ENCODE data around the gene TMEM131. TPM values are rescaled to one million over a fixed set of nuclear protein-coding genes. Genes with fewer than 3 reads are reported as not detected.
"Not testable (repeated sequence)": the region's sequence is repeated elsewhere in the genome, so short reads cannot be mapped to it uniquely, and the experiment has no call there.

Gene TMEM131
- total RNA-seq, 6 donors from 2014 or later = 30.5 to 67.5 (median 39.7) TPM

DNA sequence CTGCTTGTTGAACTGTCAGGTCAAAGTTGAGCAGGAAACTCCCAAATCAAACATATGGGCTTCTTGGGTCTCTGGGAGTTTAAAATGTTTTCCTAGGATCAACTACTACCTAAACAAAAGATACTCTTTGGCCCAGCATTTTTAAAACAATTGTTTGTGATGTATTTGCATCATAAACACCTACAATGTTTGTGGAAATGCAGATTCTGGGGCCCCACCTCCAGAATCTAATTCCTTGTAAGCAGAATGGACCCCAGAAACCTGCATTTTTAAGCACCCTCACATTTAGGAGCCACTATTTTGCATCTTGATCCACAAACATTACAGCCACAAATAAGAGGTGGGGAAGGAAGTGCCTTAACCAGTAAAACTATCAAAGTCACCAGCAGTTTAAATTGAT, 104.1 kb downstream of the TMEM131 start:
- no peak for ATAC-seq (ENCODE audit: low FRiP score in 2 of 2)

DNA sequence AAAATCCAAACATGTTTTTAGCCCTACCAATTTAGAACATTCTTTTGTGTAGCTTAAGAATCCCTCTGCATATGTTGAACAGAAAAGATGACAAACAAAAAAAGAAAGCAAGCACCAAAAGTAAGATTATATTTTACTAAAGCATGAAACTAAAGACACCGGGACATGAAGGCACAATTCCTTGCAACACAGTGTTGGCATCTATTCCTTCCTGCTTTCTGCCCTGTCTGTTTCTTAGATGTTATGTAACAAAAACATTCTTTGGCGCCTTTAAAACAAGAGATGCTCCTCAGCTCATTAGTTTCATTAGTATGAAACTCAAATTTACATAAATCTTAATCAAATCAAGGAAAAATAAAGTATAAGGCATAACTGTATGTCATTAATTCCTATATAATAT, 106.6 kb downstream of the TMEM131 start:
- Histone ChIP-seq H3K4me3 (no peak overlapping the region), H3K36me3 (peaks cover 13 to 20% (median 16%) of the 10 kb centered on the region in 4 donors), H3K27ac (no peak overlapping the region), H3K9me3 (peaks cover 6 to 11% (median 8%) of the 10 kb centered on the region in 4 donors), H3K27me3 (no peaks in the 10 kb centered on the region), H3K4me1 (no peaks in the 10 kb centered on the region)
- TF ChIP-seq EP300 (IDR thresholded peaks at IDR 0.05) (no peak), POLR2AphosphoS5 (IDR thresholded peaks at IDR 0.05) (no peak), POLR2A (IDR thresholded peaks at IDR 0.05) (no peak)
- TF ChIP-seq, protein P1, sequence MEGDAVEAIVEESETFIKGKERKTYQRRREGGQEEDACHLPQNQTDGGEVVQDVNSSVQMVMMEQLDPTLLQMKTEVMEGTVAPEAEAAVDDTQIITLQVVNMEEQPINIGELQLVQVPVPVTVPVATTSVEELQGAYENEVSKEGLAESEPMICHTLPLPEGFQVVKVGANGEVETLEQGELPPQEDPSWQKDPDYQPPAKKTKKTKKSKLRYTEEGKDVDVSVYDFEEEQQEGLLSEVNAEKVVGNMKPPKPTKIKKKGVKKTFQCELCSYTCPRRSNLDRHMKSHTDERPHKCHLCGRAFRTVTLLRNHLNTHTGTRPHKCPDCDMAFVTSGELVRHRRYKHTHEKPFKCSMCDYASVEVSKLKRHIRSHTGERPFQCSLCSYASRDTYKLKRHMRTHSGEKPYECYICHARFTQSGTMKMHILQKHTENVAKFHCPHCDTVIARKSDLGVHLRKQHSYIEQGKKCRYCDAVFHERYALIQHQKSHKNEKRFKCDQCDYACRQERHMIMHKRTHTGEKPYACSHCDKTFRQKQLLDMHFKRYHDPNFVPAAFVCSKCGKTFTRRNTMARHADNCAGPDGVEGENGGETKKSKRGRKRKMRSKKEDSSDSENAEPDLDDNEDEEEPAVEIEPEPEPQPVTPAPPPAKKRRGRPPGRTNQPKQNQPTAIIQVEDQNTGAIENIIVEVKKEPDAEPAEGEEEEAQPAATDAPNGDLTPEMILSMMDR (IDR thresholded peaks at IDR 0.05) = no peak
- WGBS, 2 donors = 62 to 70% methylated on average over 2 of the region's 2 CpGs
- ATAC-seq (ENCODE audit: low FRiP score in 2 of 2) = no peak
- DNase-seq = no peak

More for the DNA sequence above, 104.1 kb downstream of the TMEM131 start:
- H3K9me3 ChIP-seq = peaks cover 0 to 3% (median under 1%) of the 10 kb centered on the region in 4 donors
- no peak for DNase-seq
- TF ChIP-seq EP300 (IDR thresholded peaks at IDR 0.05) = no peak
- TF ChIP-seq POLR2A (IDR thresholded peaks at IDR 0.05) = no peak
- TF ChIP-seq, protein P1 (IDR thresholded peaks at IDR 0.05) = no peak
- TF ChIP-seq POLR2AphosphoS5 (IDR thresholded peaks at IDR 0.05) = no peak
- H3K4me1 ChIP-seq = no peaks in the 10 kb centered on the region
- H3K27me3 ChIP-seq = no peaks in the 10 kb centered on the region
- H3K36me3 ChIP-seq = peaks cover 8 to 12% (median 11%) of the 10 kb centered on the region in 4 donors
- no peak overlapping the region for H3K4me3 ChIP-seq
- H3K27ac ChIP-seq = no peak overlapping the region

DNA sequence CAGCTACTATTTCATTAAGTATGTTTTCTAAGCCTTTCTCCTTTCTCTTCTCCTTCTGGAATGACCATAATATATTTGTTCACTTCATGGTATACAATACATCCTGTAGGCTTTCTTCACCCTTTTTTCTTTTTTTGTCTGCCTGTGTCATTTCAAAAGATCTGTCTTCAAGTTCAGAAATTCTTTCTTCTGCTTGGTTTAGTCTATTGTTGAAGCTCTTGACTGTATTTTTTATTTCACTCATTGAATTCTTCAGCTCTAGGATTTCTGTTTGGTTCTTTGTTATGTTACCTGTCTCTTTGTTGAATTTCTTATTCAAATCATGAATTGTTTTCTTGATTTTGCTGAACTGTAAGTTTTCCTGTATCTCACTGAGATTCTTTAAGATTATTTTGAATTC, 109.9 kb downstream of the TMEM131 start:
- H3K4me3 ChIP-seq = no peak overlapping the region
- no peak overlapping the region for H3K27ac ChIP-seq
- ATAC-seq (ENCODE audit: low FRiP score in 2 of 2) (no peak), DNase-seq (no peak)
- peaks cover 13 to 20% (median 16%) of the 10 kb centered on the region in 4 donors for H3K36me3 ChIP-seq
- H3K9me3 ChIP-seq = peaks cover 6 to 11% (median 8%) of the 10 kb centered on the region in 4 donors
- no peaks in the 10 kb centered on the region for H3K27me3 ChIP-seq
- no peaks in the 10 kb centered on the region for H3K4me1 ChIP-seq
- TF ChIP-seq POLR2AphosphoS5 (IDR thresholded peaks at IDR 0.05) (no peak), POLR2A (IDR thresholded peaks at IDR 0.05) (no peak), EP300 (IDR thresholded peaks at IDR 0.05) (no peak)
- TF ChIP-seq, protein P1 (IDR thresholded peaks at IDR 0.05) = no peak

DNA sequence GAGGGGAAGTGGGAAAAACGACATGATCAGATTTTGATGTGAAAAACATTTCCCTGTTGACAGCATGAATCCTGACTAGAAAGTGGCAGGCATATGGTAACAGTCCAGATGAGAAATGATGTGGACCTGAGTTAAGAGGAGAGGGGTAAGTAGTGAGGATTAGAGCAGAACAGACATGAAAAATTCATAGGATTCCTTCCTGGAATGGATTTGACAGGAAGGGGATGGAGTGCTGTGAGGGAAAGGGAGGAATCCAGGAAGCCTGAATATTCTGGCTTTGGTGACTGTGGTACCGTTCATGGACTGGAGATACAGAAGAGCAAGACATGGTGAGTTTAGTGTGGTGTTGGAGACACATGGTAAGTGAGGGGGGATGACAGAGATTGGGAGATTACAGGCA, 115.4 kb downstream of the TMEM131 start:
- WGBS, 2 donors = 65 to 67% methylated on average over 2 of the region's 2 CpGs
- no peak for ATAC-seq (ENCODE audit: low FRiP score in 2 of 2)

DNA sequence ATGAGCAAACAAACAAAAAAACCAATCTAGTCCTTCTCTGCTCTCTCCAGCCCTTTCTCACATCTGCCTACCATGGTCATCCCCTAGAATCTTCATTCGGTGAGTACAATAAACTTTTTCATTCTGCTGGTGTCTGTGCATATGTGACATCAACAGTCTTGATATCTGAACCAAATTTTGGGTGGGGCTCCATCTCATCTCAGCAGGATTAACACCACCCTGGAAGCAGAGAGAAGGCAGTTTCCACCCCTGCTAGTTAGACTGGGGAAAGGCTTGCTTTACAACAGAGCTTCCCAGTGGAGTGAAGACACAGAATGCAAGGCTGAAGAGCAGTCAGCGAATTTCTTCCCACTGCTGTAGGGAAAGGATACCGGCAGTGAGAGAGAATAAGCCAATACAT, 116.9 kb downstream of the TMEM131 start:
- H3K9me3 ChIP-seq = no peaks in the 10 kb centered on the region
- WGBS, 2 donors = 97 to 98% methylated on average over 3 of the region's 3 CpGs
- H3K4me3 ChIP-seq = no peak overlapping the region
- H3K4me1 ChIP-seq = no peaks in the 10 kb centered on the region
- no peaks in the 10 kb centered on the region for H3K27me3 ChIP-seq
- no peak for DNase-seq
- no peaks in the 10 kb centered on the region for H3K36me3 ChIP-seq
- ATAC-seq (ENCODE audit: low FRiP score in 2 of 2) = no peak
- H3K27ac ChIP-seq = no peak overlapping the region
- no peak for TF ChIP-seq POLR2A (IDR thresholded peaks at IDR 0.05)
- TF ChIP-seq POLR2AphosphoS5 (IDR thresholded peaks at IDR 0.05) = no peak
- no peak for TF ChIP-seq EP300 (IDR thresholded peaks at IDR 0.05)

More for the DNA sequence above, 115.4 kb downstream of the TMEM131 start:
- no peaks in the 10 kb centered on the region for H3K36me3 ChIP-seq
- no peaks in the 10 kb centered on the region for H3K9me3 ChIP-seq
- H3K27ac ChIP-seq = no peak overlapping the region
- H3K4me3 ChIP-seq = no peak overlapping the region
- TF ChIP-seq, protein P1 (IDR thresholded peaks at IDR 0.05) = no peak
- no peak for TF ChIP-seq POLR2A (IDR thresholded peaks at IDR 0.05)
- no peak for TF ChIP-seq POLR2AphosphoS5 (IDR thresholded peaks at IDR 0.05)
- TF ChIP-seq EP300 (IDR thresholded peaks at IDR 0.05) = no peak
- H3K4me1 ChIP-seq = no peaks in the 10 kb centered on the region
- DNase-seq = no peak
- H3K27me3 ChIP-seq = no peaks in the 10 kb centered on the region

DNA sequence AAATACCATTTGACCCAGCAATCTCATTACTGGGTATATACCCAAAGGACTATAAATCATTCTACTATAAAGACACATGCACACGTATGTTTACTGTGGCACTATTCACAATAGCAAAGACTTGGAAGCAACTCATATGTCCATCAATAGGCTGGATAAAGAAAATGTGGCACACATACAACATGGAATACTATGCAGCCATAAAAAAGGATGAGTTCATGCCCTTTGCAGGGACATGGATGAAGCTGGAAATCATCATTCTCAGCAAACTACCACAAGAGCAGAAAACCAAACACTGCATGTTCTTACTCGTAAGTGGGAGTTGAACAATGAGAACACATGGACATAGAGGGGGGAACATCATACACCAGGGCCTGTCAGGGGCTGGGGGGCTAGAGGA, 117.4 kb downstream of the TMEM131 start:
- not testable (repeated sequence) for H3K4me3 ChIP-seq; H3K27ac ChIP-seq; H3K4me1 ChIP-seq; H3K36me3 ChIP-seq; H3K9me3 ChIP-seq; ATAC-seq (ENCODE audit: low FRiP score in 2 of 2); DNase-seq; H3K27me3 ChIP-seq
- WGBS, 2 donors = 95 to 98% methylated on average over 2 of the region's 2 CpGs

Data from upper lobe of left lung (tissue), 6 donors.